ENCODE data around the gene ABCD1.
"Not testable (repeated sequence)": the region's sequence is repeated elsewhere in the genome, so short reads cannot be mapped to it uniquely, and the experiment has no call there.

The ABCD1 gene

DNA sequence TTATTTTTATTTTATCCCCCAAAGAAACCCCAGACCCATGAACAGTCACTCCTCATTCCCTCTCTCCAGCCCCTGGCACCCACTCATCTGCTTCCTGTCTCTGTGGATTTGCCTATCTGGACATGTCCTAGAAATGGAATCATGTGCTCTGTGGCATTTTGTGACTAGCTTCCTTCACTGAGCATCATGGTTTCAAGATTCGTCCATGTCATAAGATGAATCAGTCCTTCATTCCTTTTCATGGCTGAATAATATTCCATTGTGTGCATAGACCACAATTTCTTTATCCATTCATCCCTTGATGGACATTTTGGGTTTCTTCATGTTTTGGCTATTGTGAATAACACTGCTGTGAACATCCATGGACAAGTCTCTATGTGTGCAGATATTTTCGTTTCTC lies 10.2 kb downstream of the ABCD1 start:
- no peak for DNase-seq (ENCODE audit: low spot score)

DNA sequence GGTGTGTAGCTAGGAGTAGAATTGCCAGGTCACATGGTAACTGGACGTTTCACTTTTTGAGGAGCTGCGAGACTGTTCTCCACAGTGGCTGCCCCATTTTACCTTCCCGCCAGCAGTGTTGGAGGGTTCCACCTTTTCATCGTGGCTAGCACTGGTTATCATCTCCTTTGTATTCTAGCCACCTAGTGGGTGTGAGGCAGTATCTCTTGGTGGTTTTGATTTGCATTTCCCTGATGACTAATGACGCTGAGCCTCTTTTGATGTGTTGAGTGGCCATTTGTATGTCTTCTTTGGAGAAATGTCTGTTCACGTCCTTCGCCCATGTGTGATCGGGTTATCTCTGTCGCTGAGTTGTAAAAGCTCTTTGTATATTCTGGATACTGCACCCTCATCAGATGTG lies 10.6 kb downstream of the ABCD1 start:
- no peak for DNase-seq (ENCODE audit: low spot score)

DNA sequence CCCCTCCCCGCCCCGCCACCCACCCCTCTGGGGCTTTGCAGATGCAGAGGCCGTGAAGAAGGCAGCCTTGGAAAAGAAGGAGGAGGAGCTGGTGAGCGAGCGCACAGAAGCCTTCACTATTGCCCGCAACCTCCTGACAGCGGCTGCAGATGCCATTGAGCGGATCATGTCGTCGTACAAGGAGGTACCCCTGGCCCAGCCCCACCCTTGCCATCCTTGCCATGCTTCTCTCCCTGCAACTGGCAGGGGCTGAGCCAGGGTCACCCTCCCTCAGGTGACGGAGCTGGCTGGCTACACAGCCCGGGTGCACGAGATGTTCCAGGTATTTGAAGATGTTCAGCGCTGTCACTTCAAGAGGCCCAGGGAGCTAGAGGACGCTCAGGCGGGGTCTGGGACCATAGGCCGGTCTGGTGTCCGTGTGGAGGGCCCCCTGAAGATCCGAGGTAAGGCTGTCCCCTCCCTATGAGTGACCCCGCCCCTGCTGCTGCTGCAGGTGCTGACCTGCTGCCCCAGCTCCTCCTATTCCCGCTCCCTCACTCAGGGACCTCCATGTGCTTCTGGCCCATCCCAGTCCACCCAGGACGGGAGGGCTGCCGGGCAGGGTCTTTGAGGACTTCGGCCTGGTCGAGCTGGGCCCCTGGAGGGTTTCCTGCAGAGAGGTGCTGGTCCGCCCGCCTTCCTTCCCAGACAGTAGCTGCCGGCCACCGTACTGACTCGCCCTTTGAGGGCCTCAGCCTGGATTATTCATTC lies 11.6 kb downstream of the ABCD1 start:
- DNase-seq (ENCODE audit: low spot score) = no peak

DNA sequence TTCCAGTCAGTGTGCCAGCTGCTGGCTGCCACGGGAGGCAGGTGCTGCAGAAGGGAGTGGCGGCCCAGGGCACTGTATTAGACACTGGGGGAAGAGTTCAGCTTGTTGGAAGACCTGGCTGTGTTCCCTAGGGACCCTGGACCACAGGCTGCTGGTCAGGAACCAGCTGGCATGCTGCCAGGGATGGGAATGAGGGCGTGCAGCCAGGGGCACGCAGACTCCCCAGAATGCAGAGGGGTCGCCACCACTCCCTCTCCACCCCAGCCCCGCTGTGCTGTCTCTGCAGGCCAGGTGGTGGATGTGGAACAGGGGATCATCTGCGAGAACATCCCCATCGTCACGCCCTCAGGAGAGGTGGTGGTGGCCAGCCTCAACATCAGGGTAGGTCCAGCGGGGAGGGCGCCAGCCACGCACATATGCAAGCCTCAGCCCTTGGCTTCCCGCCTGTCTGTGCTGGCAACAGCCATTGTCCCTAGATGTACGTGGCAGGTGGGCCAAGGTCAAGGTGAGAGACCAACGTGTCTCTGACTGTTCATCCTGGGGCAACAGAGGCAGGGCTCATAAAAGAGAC lies 12.3 kb downstream of the ABCD1 start:
- no peak for DNase-seq (ENCODE audit: low spot score)

DNA sequence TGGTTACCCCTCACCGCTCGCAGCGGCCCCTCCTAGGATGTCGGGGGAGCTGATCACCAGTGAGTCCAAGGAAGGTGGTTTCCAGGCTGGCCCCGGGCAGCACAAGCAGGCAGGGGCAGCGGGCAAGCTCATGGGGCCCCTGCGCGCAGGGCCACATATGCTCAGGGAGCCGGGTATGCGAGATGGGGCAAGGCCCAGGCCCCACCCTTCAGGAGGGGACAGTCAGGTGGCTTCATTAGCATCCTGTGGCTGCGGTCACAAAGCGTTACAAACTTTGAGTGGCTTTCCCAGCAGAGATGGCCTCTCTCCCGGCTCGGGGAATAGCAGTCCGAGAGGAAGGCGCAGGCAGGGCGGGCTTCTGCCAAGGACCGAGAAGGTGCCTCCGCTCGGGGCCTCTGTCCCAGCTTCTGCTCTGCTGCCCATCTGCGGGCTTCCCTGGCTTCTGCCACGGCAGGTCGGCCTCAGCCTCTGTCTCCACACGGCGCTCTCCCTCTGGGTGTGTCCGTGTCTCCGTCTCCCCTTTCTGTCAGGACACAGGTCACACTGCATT lies 13.5 kb downstream of the ABCD1 start:
- no peak for DNase-seq (ENCODE audit: low spot score)

DNA sequence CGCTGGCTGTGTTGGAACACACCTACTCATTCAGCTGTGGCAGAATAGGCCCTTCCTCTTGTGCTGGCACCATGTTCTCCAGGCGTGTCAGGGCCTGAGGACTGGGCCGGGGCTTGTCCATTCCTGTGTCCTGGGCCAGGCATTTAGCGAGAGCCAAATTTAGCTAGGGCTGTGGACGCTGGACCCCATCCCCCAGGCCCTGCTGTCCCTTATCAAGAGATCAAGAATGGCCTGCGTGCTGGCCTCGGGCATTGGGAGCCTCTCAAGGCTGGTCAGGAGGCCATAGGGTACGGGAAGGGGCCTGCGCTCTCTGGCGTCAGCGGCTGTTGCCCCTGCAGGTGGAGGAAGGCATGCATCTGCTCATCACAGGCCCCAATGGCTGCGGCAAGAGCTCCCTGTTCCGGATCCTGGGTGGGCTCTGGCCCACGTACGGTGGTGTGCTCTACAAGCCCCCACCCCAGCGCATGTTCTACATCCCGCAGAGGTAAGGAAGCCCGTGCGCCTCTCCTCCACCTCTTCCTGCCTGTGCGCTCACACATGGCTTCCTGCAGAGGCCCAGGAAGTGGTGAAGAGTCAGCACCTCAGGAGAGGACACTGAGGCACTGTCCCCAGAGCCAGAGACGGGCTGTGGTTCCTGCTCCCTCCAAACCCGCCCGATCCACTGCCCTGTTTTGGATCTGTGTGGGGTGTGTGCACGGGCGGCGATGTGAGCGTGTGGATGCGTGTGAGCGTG lies 15.3 kb downstream of the ABCD1 start:
- DNase-seq (ENCODE audit: low spot score) = no peak

DNA sequence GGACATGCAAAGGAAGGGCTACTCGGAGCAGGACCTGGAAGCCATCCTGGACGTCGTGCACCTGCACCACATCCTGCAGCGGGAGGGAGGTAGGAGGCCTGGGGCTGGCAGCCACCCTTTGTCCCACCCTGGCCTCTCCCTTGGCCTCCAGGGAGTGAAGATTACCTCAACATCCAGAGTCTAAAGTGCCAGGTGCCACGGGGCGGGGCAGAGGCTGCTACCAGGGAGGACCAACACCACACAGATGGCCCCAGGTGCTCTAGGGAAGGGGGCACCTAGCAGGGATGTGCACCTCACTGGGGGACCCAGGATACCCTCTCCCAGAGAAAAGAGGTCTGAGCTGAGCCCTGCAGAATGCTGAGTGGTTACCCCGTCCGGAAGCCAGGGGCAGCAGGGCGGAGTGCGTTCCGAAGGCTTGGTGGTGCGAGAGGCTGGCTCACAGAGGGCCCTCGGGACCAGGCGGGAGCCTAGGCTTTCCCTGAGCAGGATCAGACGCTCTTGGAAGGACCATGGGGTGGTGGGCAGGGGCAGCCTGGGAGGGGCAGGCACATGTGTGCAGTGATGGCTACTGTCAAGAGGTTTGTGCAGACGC lies 16.1 kb downstream of the ABCD1 start:
- no peak for DNase-seq (ENCODE audit: low spot score)

DNA sequence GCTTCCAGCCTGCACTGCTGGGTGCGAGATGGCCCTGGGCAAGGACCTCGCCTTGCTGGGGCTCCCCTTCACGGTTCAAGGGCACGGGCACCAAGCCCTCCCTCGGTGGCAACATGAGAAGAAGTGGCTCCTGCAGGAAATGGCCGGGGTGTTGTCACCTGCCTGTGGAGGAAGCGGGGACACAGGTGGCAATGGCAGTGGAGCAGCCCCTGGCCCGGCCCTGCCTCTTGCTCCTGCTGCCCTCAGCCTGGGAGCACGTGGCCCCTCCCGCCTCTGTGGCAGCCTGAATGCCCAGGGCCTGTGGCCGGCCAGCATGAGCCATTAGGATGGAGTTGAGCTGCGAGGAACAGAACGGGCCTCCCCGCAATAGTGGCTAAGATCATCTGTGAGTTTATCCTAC lies 16.8 kb downstream of the ABCD1 start:
- no peak for DNase-seq (ENCODE audit: low spot score)

DNA sequence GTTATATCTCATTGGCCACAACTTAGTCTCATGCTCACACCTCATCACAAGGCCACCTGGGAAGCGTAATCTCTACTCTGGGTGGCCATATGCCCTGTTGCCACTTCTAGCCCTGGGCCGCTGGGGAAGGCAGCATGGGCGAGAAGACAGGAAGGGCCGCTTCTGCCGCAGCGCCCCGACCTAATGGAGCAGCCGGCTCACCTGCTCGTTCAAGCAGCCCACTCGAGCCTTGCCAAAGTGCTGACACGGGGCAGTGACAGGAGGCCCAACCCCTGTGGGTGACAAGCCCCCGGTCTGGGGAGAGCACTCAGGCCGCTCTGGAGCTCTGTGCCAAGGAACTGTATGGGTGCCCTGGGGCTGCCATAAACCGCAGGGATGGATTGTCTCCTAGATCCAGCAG lies 17.5 kb downstream of the ABCD1 start:
- not testable (repeated sequence) for DNase-seq (ENCODE audit: low spot score)

DNA sequence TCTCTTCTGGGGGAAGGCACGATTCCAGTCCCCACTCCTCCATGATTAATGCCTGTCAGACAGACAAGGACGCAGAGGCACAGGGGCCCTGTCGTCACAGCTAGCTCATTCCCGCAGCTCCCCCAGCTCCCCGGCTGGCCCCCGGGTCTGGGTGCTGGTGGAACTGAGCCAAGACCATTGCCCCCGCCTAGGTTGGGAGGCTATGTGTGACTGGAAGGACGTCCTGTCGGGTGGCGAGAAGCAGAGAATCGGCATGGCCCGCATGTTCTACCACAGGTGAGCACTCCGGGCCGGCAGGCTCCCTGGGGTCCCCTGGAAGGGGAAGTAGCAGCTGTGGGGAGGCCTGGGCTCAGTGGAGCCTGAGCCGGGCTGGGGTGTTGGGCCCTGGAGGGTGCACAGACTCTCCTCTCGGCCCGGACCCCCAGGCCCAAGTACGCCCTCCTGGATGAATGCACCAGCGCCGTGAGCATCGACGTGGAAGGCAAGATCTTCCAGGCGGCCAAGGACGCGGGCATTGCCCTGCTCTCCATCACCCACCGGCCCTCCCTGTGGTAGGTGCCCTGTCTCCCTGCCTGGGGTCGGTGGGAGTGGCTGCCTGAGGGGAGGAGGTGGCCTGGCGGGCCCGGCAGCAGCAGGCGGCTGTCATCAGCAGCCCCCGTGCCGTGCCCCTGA lies 18.3 kb downstream of the ABCD1 start:
- DNase-seq (ENCODE audit: low spot score) = not testable (repeated sequence)

DNA sequence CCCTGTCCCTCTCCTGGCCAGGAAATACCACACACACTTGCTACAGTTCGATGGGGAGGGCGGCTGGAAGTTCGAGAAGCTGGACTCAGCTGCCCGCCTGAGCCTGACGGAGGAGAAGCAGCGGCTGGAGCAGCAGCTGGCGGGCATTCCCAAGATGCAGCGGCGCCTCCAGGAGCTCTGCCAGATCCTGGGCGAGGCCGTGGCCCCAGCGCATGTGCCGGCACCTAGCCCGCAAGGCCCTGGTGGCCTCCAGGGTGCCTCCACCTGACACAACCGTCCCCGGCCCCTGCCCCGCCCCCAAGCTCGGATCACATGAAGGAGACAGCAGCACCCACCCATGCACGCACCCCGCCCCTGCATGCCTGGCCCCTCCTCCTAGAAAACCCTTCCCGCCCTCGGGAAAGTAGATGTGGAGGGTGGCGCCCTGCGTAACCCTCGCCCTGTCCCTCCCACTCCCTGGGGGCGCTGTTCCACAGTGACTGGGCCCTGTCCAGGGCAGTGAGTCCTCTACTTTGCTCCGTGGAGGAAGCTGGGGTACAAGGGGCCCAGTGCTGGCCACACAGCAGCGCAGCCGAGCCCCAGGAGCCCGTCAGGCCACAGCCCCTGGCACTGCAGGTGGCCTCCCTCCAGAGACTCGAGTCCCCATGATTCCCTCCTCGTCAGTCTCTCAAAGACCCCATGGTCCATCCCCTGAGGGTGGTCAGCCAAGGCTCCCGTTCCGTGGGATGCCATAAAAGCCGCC lies 19.0 kb downstream of the ABCD1 start:
- peak; percentile 23 for DNase-seq (ENCODE audit: low spot score)

DNA sequence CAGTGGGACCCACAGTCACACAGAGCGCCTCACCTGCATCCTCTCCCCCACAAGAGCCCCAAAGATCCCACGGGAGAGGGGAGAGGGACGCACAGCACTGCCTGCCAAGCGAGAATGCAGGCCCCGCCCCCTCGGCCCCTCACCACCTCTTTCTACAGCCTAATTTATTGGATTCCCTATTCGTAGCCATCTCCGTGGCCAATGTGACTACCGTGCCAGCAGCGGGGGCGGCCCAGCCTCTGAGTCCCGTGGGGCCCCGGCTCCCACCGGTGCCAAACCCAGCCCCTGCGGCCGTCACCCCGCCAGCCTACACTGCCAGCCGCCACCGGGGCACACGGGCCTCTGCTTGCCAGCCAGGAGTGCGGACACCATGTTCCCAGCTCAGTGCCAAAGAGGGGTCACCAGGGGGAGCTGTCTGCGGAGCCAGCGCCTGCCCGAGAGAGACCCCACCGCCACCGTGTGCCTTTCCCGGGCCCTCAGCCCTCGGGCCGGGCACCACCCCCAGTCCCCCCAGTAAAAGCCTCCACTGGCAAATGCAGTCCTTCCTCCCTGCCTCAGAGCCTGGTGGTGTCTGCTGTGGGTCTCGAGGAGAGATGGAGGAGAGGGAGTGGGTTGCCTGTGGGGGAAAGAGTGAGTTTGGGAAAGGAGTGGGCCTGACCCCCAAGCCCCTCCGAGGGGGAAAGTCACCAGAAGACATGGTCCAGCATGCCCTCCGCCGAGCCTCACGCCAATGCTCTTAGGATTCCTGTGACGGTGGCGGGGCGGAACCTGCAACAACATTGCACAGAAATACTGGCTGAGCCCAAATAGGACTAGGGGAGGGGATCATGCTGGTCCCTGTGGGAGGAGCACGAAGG lies 19.8 kb downstream of the ABCD1 start:
- no peak for DNase-seq (ENCODE audit: low spot score)

DNA sequence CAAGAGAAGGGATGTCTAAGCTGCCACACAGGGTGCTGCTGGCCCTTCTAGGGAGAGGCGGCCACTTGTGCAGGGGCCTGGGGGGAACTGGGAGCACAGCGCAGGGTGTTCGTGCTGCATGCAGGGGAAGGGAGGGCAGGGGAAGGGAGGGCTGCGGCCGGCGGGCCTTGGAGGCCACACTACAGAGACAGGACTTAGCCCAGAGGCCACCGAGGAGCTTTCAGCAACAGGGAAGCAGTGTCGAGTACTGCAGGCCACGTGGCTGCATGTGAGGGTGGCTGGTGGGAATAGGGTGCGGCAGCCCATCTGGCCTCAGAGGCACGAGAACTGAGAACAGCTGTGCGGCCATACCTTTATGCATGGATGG lies 20.4 kb downstream of the ABCD1 start:
- DNase-seq (ENCODE audit: low spot score) = not testable (repeated sequence)

DNA sequence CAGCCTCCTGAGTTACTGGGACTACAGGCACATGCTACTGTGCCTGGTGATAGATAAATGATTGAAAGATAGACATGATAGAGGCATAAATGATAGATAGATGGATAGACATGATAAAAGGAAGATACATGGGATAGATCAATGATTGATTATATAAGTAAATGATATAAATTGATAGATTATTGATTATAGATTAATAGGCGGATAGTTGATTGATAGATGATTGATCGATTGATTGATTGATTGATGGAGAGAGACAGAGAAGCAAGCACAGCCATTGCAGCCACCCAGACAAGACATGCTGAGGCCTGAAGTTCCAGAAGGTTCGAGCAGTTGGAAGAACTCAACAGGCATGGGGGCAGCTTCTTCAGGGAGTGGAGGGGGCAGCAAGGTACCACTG lies 21.7 kb downstream of the ABCD1 start:
- DNase-seq (ENCODE audit: low spot score) = no peak

DNA sequence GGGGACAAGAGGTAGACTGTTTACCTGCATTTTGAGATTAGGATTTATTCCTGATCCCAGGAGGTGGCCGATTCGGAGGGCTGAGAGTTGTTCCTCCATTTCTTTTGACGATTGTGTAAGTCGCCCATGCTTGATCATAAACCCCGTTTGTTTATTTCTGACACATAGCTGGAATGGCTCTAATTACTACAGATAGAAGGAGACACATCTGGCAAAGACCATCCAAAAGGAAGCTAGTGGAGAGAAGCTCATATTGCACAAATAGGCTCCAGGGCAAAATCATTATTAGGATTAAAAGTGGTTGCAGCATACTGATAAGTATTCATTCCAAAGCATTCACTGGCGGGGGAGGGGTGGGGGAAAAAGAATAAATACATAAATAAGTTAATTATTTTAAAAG lies 22.3 kb downstream of the ABCD1 start:
- not testable (repeated sequence) for DNase-seq (ENCODE audit: low spot score)

DNA sequence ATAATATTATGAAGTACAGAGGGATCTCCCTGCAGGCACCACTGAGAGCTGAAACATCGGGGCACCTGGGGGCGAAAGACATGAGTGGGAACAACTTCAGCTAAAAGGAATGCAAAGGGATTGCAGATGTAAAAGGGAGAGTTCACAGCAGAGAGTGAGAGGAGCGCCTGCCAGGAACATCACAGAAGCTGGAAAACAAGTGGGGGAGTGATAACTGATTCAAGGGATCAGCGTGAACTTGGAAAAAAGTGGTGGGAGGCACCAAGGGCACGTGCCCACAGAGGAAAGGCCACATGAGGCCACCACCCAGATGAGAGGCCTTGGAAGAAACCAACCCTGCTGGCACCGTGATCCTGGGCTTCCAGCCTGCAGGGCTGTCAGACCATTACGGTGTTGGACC lies 24.4 kb downstream of the ABCD1 start:
- DNase-seq (ENCODE audit: low spot score) = not testable (repeated sequence)

DNA sequence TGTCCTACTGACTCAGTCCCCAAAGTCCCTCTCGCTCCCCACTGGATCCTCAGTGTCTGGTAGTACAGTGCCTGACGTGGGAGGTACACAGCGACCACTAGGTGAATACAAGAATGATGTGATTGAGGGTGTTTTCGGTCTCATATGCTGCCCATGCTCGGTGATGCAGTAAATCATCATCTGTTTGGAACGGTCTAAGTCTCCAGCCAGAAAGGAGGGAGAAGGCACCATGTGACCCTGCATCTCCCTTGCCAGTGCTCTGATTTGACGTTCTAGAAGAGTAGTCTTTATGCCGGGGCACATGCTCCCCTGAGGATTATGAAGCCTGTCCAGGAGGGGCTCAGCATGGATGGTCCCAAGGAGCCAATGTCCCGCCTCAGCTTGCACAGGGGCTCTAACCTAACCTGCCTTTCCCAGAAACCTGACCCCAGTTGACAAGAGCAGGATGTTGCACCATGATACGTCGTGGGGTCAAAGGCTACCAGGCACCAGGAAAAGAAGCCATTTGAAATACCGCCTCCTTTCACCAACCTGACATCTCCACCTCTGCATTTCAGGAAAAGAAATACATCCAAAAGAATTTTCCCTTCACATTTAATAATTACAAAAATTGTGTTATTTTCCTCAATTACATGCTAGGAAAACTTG lies 25.6 kb downstream of the ABCD1 start:
- no peak for DNase-seq (ENCODE audit: low spot score)

DNA sequence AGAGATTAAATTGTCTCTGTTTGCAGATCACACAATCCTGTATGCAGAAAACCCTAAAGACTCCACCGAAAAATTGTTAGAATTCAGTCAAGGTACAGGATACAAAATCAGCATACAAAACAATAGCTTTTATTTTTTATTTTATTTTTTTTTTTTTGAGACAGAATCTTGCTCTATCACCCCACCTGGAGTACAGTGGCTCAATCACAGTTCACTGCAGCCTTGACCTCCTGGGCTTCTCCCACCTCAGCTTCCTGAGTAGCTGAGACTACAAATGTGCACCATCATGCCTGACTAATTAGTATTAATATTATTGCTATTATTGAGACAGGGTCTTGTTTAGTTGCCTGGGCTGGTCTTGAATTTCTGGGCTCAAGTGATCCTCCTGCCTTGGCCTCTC lies 30.5 kb downstream of the ABCD1 start:
- no peak for DNase-seq (ENCODE audit: low spot score)

DNA sequence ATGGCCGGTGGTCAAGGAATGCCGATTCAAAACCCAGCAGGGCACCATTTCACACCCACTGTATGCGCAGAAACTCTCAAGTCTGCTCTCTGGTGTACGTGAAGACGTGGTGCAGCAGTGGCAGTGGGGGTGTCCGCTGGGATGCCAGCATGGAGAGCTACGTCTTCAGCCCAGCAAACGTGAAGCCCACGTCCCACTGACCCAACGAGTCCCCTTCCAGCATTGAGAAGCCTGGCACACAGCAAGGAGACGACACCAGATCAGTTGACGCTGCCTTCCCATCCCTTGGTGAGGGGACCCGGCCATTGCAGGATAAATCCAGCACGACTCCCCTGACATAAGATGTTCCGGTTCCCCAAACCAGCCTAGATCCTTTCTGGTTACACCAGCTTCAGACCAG lies 37.2 kb downstream of the ABCD1 start:
- no peak for DNase-seq (ENCODE audit: low spot score)

DNA sequence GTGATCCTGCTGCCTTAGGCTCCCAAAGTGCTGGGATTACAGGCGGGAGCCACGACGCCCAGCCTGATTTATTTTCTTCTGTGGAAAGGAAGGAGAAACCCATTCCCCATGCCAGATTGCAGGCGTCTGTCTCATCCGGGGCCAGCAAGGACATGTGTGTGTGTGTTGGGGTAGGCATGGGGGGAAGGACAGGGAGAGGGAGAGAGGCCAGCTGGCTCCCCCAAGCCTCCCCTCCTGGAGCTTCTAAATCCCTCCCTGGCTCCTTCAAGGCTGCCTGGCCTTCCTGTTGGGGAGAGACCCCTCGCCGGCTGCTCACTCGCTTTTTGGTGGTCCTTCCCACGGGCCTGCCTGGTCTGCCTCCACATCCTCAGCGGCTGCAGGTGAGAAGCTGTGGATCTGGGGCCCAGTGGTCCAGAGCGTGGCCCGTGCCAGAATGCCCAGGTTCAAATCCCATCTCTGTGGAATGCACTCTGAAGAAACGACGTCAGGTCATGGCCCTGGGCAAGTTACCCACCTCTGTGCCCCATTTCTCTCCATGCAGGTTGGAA lies 38.0 kb downstream of the ABCD1 start:
- DNase-seq (ENCODE audit: low spot score) = no peak
